Effector memory CD4-positive, alpha-beta T cell (primary cell): Measurements from ENCODE around the gene SPP1.
"Not testable (repeated sequence)": the region's sequence is repeated elsewhere in the genome, so short reads cannot be mapped to it uniquely, and the experiment has no call there.

Source experiments
- DNase-seq, 3 donors: peaks; one replicate each; pipeline ENCODE4 v3.0.0-alpha.2; 2020
- H3K27ac ChIP-seq: 2 replicates; pipeline ENCODE4 v1.7.0; 2013; ENCODE audit warnings: mild to moderate bottlenecking, low read length, moderate library complexity; ENCODE audit not compliant: insufficient read depth, poor library complexity, severe bottlenecking
- H3K27me3 ChIP-seq: replicated peaks from 2 replicates; pipeline ENCODE4 v1.7.0; 2013; ENCODE audit warnings: mild to moderate bottlenecking, low read length; ENCODE audit not compliant: insufficient read depth, control insufficient read depth, poor library complexity, severe bottlenecking
- H3K36me3 ChIP-seq: 2 replicates; pipeline ENCODE4 v1.7.0; 2013; ENCODE audit warnings: mild to moderate bottlenecking, low read length, moderate library complexity; ENCODE audit not compliant: control insufficient read depth, insufficient read depth
- H3K4me1 ChIP-seq: 2 replicates; pipeline ENCODE4 v1.7.0; 2013; ENCODE audit warnings: low read length, mild to moderate bottlenecking; ENCODE audit not compliant: control insufficient read depth, insufficient read depth, poor library complexity, severe bottlenecking
- H3K4me3 ChIP-seq: 2 replicates; pipeline ENCODE4 v1.7.0; 2013; ENCODE audit warnings: low read length, low read depth, mild to moderate bottlenecking; ENCODE audit not compliant: insufficient read depth, poor library complexity, severe bottlenecking
- H3K9me3 ChIP-seq: 2 replicates; pipeline ENCODE4 v1.7.0; 2013; ENCODE audit warnings: mild to moderate bottlenecking, low read length, moderate library complexity; ENCODE audit not compliant: control insufficient read depth
- total RNA-seq, 3 donors: gene quantifications; one replicate each; lab custom pipeline; 2026; lab: John Stamatoyannopoulos, UW

SPP1 gene
- 0 to 0.17 (median 0) reads per million in 3 donors for total RNA-seq

- no peaks in the 10 kb centered on the region for H3K4me1 ChIP-seq
- H3K36me3 ChIP-seq, result no peaks in the 10 kb centered on the region
- peaks cover 6% of the 10 kb centered on the region for H3K27me3 ChIP-seq
- H3K27ac ChIP-seq, result no peak within 1 kb of the TSS
- no peak for DNase-seq
- no peaks in the 10 kb centered on the region for H3K9me3 ChIP-seq
- no peak within 1 kb of the TSS for H3K4me3 ChIP-seq
These were observed at the start of gene SPP1 for GRCh38 chr4:87975466-87975865. SPP1 (plus strand) TSS chr4:87975714; CDS start chr4:87976896, 1,182 bp downstream.

- no peaks in the 10 kb centered on the region for H3K36me3 ChIP-seq
- no peak for DNase-seq
- no peak overlapping the region for H3K27ac ChIP-seq
- H3K27me3 ChIP-seq, result no peaks in the 10 kb centered on the region
- H3K4me3 ChIP-seq, result no peak overlapping the region
- H3K9me3 ChIP-seq, result no peaks in the 10 kb centered on the region
- no peaks in the 10 kb centered on the region for H3K4me1 ChIP-seq
These were observed 48.9 kb upstream of the SPP1 start for GRCh38 chr4:87926554-87927098.

- H3K4me3 ChIP-seq, result no peak overlapping the region
- no peaks in the 10 kb centered on the region for H3K27me3 ChIP-seq
- H3K4me1 ChIP-seq, result no peaks in the 10 kb centered on the region
- H3K9me3 ChIP-seq, result no peaks in the 10 kb centered on the region
- no peak overlapping the region for H3K27ac ChIP-seq
- no peak for DNase-seq
- H3K36me3 ChIP-seq, result no peaks in the 10 kb centered on the region
These were observed 44.9 kb upstream of the SPP1 start for GRCh38 chr4:87930629-87931028.

- Histone ChIP-seq H3K4me3 (no peak overlapping the region), H3K4me1 (no peaks in the 10 kb centered on the region), H3K36me3 (no peaks in the 10 kb centered on the region), H3K27ac (no peak overlapping the region), H3K9me3 (no peaks in the 10 kb centered on the region), H3K27me3 (no peaks in the 10 kb centered on the region)
- DNase-seq, result no peak
These were observed 43.6 kb upstream of the SPP1 start for GRCh38 chr4:87931932-87932331.

GRCh38 chr4:87932718-87933141 lies 42.8 kb upstream of the SPP1 start:
- no peak for DNase-seq
- H3K4me1 ChIP-seq, result no peaks in the 10 kb centered on the region

GRCh38 chr4:87933337-87933736 lies 42.2 kb upstream of the SPP1 start:
- H3K9me3 ChIP-seq, result no peaks in the 10 kb centered on the region
- no peaks in the 10 kb centered on the region for H3K27me3 ChIP-seq
- no peak overlapping the region for H3K27ac ChIP-seq
- no peak for DNase-seq
- H3K4me1 ChIP-seq, result no peaks in the 10 kb centered on the region
- H3K4me3 ChIP-seq, result no peak overlapping the region
- no peaks in the 10 kb centered on the region for H3K36me3 ChIP-seq

More at GRCh38 chr4:87932718-87933141, 42.8 kb upstream of the SPP1 start:
- Histone ChIP-seq H3K27me3 (no peaks in the 10 kb centered on the region), H3K9me3 (no peaks in the 10 kb centered on the region), H3K36me3 (no peaks in the 10 kb centered on the region), H3K27ac (no peak overlapping the region), H3K4me3 (no peak overlapping the region)

GRCh38 chr4:87934157-87934704 lies 41.3 kb upstream of the SPP1 start:
- Histone ChIP-seq H3K4me1 (no peaks in the 10 kb centered on the region), H3K9me3 (no peaks in the 10 kb centered on the region), H3K27me3 (no peaks in the 10 kb centered on the region), H3K27ac (no peak overlapping the region), H3K36me3 (no peaks in the 10 kb centered on the region), H3K4me3 (no peak overlapping the region)
- no peak for DNase-seq

- no peaks in the 10 kb centered on the region for H3K4me1 ChIP-seq
- H3K4me3 ChIP-seq, result no peak overlapping the region
- no peaks in the 10 kb centered on the region for H3K27me3 ChIP-seq
- no peak overlapping the region for H3K27ac ChIP-seq
- H3K9me3 ChIP-seq, result no peaks in the 10 kb centered on the region
- DNase-seq, result no peak
- no peaks in the 10 kb centered on the region for H3K36me3 ChIP-seq
These were observed 40.5 kb upstream of the SPP1 start for GRCh38 chr4:87934973-87935372.

GRCh38 chr4:87935954-87936353 lies 39.6 kb upstream of the SPP1 start:
- H3K9me3 ChIP-seq, H3K4me3 ChIP-seq, H3K27me3 ChIP-seq, H3K27ac ChIP-seq, H3K4me1 ChIP-seq, DNase-seq, H3K36me3 ChIP-seq: not testable (repeated sequence)

GRCh38 chr4:87937523-87937922 lies 38.0 kb upstream of the SPP1 start:
- H3K9me3 ChIP-seq, result no peaks in the 10 kb centered on the region
- H3K27ac ChIP-seq, result no peak overlapping the region
- no peak for DNase-seq
- no peak overlapping the region for H3K4me3 ChIP-seq
- no peaks in the 10 kb centered on the region for H3K27me3 ChIP-seq
- no peaks in the 10 kb centered on the region for H3K4me1 ChIP-seq
- no peaks in the 10 kb centered on the region for H3K36me3 ChIP-seq
